Measurements from ENCODE around the gene C1orf74.

Gene C1orf74

GRCh38 chr1:209784265-209785169 lies at the start of gene C1orf74:
C1orf74 (minus strand) TSS chr1:209784559; CDS start chr1:209783634, 925 bp downstream.
- DNase-seq (ENCODE audit: low read depth, low spot score): peak; percentile 95

- no peak for DNase-seq (ENCODE audit: low read depth, low spot score)
Observed at GRCh38 chr1:209831615-209832014, 47.3 kb upstream of the C1orf74 start.

- DNase-seq (ENCODE audit: low read depth, low spot score): no peak
Observed at GRCh38 chr1:209830722-209831121, 46.4 kb upstream of the C1orf74 start.

GRCh38 chr1:209829716-209830115 lies 45.4 kb upstream of the C1orf74 start:
- no peak for DNase-seq (ENCODE audit: low read depth, low spot score)

GRCh38 chr1:209827384-209828262 lies 43.3 kb upstream of the C1orf74 start, which contains the start of gene UTP25:
UTP25 (plus strand) TSS chr1:209827972; CDS start chr1:209828064, 92 bp downstream.
- peak; percentile 94 for DNase-seq (ENCODE audit: low read depth, low spot score)

GRCh38 chr1:209825591-209826434 lies 41.5 kb upstream of the C1orf74 start:
- DNase-seq (ENCODE audit: low read depth, low spot score): no peak

GRCh38 chr1:209823143-209824041 lies 39.0 kb upstream of the C1orf74 start:
- no peak for DNase-seq (ENCODE audit: low read depth, low spot score)

- DNase-seq (ENCODE audit: low read depth, low spot score): no peak
Observed at GRCh38 chr1:209822706-209823105, 38.3 kb upstream of the C1orf74 start.

- DNase-seq (ENCODE audit: low read depth, low spot score): no peak
Observed at GRCh38 chr1:209820986-209821385, 36.6 kb upstream of the C1orf74 start.

- no peak for DNase-seq (ENCODE audit: low read depth, low spot score)
Observed at GRCh38 chr1:209819058-209819457, 34.7 kb upstream of the C1orf74 start.

- DNase-seq (ENCODE audit: low read depth, low spot score): no peak
Observed at GRCh38 chr1:209817691-209818090, 33.3 kb upstream of the C1orf74 start.

GRCh38 chr1:209816923-209817322 lies 32.6 kb upstream of the C1orf74 start:
- no peak for DNase-seq (ENCODE audit: low read depth, low spot score)

GRCh38 chr1:209815931-209816341 lies 31.6 kb upstream of the C1orf74 start:
- no peak for DNase-seq (ENCODE audit: low read depth, low spot score)

- no peak for DNase-seq (ENCODE audit: low read depth, low spot score)
Observed at GRCh38 chr1:209815490-209815889, 31.1 kb upstream of the C1orf74 start.

- DNase-seq (ENCODE audit: low read depth, low spot score): no peak
Observed at GRCh38 chr1:209813902-209814301, 29.5 kb upstream of the C1orf74 start.

GRCh38 chr1:209810783-209811182 lies 26.4 kb upstream of the C1orf74 start:
- no peak for DNase-seq (ENCODE audit: low read depth, low spot score)

GRCh38 chr1:209809611-209810010 lies 25.3 kb upstream of the C1orf74 start:
- no peak for DNase-seq (ENCODE audit: low read depth, low spot score)

- DNase-seq (ENCODE audit: low read depth, low spot score): peak; percentile 80
Observed at GRCh38 chr1:209808059-209808581, 23.8 kb upstream of the C1orf74 start.

GRCh38 chr1:209807509-209807908 lies 23.1 kb upstream of the C1orf74 start:
- DNase-seq (ENCODE audit: low read depth, low spot score): no peak

Data from smooth muscle cell of the brain vasculature (primary cell).